Astrocyte of the spinal cord (primary cell): ENCODE data around the gene PHLDB3.

Source experiments
- DNase-seq: peaks from one replicate; pipeline ENCODE4 v3.0.0; 2011; ENCODE audit warnings: low read depth, low spot score
- H3K4me3 ChIP-seq: 2 replicates; pipeline ENCODE4 v1.5.1; 2011; ENCODE audit warnings: low read depth, mild to moderate bottlenecking, low read length, moderate library complexity
- CTCF ChIP-seq: IDR thresholded peaks from 2 replicates; pipeline ENCODE4 v1.5.1; 2012; ENCODE audit warnings: low read depth, mild to moderate bottlenecking, low read length, inconsistent platforms
- in situ Hi-C: cut with HindIII; loops from 2 replicates; pipeline ENCODE4 v1.10.0; 2017; ENCODE audit warnings: low sequenced_read_pairs

The PHLDB3 gene

GRCh38 chr19:43486412-43486811, 18.1 kb downstream of the PHLDB3 start:
- DNase-seq, result no peak
- no peak for TF ChIP-seq CTCF
- no peak overlapping the region for H3K4me3 ChIP-seq
- in situ Hi-C loops, result no loop called here

GRCh38 chr19:43485951-43486350, 18.6 kb downstream of the PHLDB3 start:
- H3K4me3 ChIP-seq, result no peak overlapping the region
- no peak for DNase-seq
- TF ChIP-seq CTCF, result no peak
- in situ Hi-C loops, result no loop called here

GRCh38 chr19:43483281-43483680, 21.3 kb downstream of the PHLDB3 start:
- H3K4me3 ChIP-seq, result no peak overlapping the region
- in situ Hi-C loops, result no loop called here
- no peak for TF ChIP-seq CTCF
- no peak for DNase-seq

- DNase-seq, result no peak
- H3K4me3 ChIP-seq, result no peak overlapping the region
- in situ Hi-C loops, result no loop called here
- TF ChIP-seq CTCF, result no peak
Measured at GRCh38 chr19:43482193-43482592, 22.4 kb downstream of the PHLDB3 start.

- no peak overlapping the region for H3K4me3 ChIP-seq
- in situ Hi-C loops, result no loop called here
- TF ChIP-seq CTCF, result no peak
- DNase-seq, result no peak
Measured at GRCh38 chr19:43481701-43482100, 22.8 kb downstream of the PHLDB3 start.

- in situ Hi-C loops, result no loop called here
- TF ChIP-seq CTCF, result no peak
- H3K4me3 ChIP-seq, result no peak overlapping the region
- no peak for DNase-seq
Measured at GRCh38 chr19:43480574-43480973, 24.0 kb downstream of the PHLDB3 start.

GRCh38 chr19:43479961-43480561, 24.5 kb downstream of the PHLDB3 start:
- in situ Hi-C loops, result no loop called here
- no peak overlapping the region for H3K4me3 ChIP-seq

More at GRCh38 chr19:43479961-43480561, 24.5 kb downstream of the PHLDB3 start:
- TF ChIP-seq CTCF, result no peak
- no peak for DNase-seq
